Glutamatergic neuron (in vitro differentiated cells): ENCODE data around the gene DNAJB5. TPM values are rescaled to one million over a fixed set of nuclear protein-coding genes. Genes with fewer than 3 reads are reported as not detected.

Source experiments
- DNase-seq: peaks from one replicate; pipeline ENCODE4 v3.0.0; 2022
- H3K27ac Mint-ChIP-seq: one replicate; pipeline ENCODE4 v1.8.0; 2020; ENCODE audit warnings: mild to moderate bottlenecking, mixed read lengths, inconsistent platforms; ENCODE audit not compliant: unreplicated experiment
- H3K27me3 Mint-ChIP-seq: one replicate; pipeline ENCODE4 v1.8.0; 2020; ENCODE audit warnings: mild to moderate bottlenecking, moderate library complexity, mixed read lengths, inconsistent platforms; ENCODE audit not compliant: unreplicated experiment
- H3K36me3 Mint-ChIP-seq: one replicate; pipeline ENCODE4 v1.8.0; 2020; ENCODE audit warnings: mild to moderate bottlenecking, mixed read lengths, inconsistent platforms; ENCODE audit not compliant: unreplicated experiment
- H3K4me1 Mint-ChIP-seq: one replicate; pipeline ENCODE4 v1.8.0; 2020; ENCODE audit warnings: mild to moderate bottlenecking, low read depth, mixed read lengths, inconsistent platforms; ENCODE audit not compliant: unreplicated experiment
- H3K4me3 Mint-ChIP-seq: one replicate; pipeline ENCODE4 v1.8.0; 2020; ENCODE audit warnings: mild to moderate bottlenecking, mixed read lengths, inconsistent platforms; ENCODE audit not compliant: unreplicated experiment
- H3K9me3 Mint-ChIP-seq: one replicate; pipeline ENCODE4 v1.8.0; 2020; ENCODE audit warnings: mild to moderate bottlenecking, moderate library complexity, mixed read lengths, inconsistent platforms; ENCODE audit not compliant: unreplicated experiment
- CTCF ChIP-seq: fragments of 200-600 bp; sonication (generic); IDR thresholded peaks from one replicate; pipeline ENCODE4 v1.5.0; 2021; ENCODE audit not compliant: partially characterized antibody, unreplicated experiment
- total RNA-seq: library from RNA; stranded (reverse); fragmentation: NEBNext Ultra II Directional; extraction: Animal tissue kit (Norgen Biotek cat#: 25700); gene quantifications from one replicate; pipeline ENCODE4 v1.2.1, GENCODE V29; 2021; ENCODE audit not compliant: unreplicated experiment

The DNAJB5 gene
- total RNA-seq, 1 donor from 2014 or later: 137 TPM

- H3K4me1 Mint-ChIP-seq: peaks cover 38% of the 10 kb centered on the region
Observed at GRCh38 chr9:34995670-34996060, 6.1 kb downstream of the DNAJB5 start.

GRCh38 chr9:34996181-34996904, 6.8 kb downstream of the DNAJB5 start:
- Mint-ChIP-seq H3K27me3 (peaks cover 17% of the 10 kb centered on the region), H3K27ac (no peak overlapping the region), H3K4me3 (peak overlapping the region; percentile 50), H3K9me3 (peaks cover 8% of the 10 kb centered on the region), H3K4me1 (peaks cover 32% of the 10 kb centered on the region), H3K36me3 (peaks cover 11% of the 10 kb centered on the region)
- DNase-seq: no peak
- TF ChIP-seq CTCF: no peak

More at GRCh38 chr9:34995670-34996060, 6.1 kb downstream of the DNAJB5 start:
- Mint-ChIP-seq H3K27me3 (peaks cover 21% of the 10 kb centered on the region), H3K4me3 (peak overlapping the region; percentile 74), H3K27ac (peak overlapping the region; percentile 86), H3K36me3 (peaks cover 17% of the 10 kb centered on the region), H3K9me3 (peaks cover 14% of the 10 kb centered on the region)
- DNase-seq: no peak
- no peak for TF ChIP-seq CTCF

GRCh38 chr9:34996905-34997279, 7.3 kb downstream of the DNAJB5 start:
- H3K4me3 Mint-ChIP-seq: peak overlapping the region; percentile 50
- peaks cover 8% of the 10 kb centered on the region for H3K9me3 Mint-ChIP-seq
- H3K4me1 Mint-ChIP-seq: peaks cover 30% of the 10 kb centered on the region
- DNase-seq: no peak
- H3K36me3 Mint-ChIP-seq: peaks cover 11% of the 10 kb centered on the region
- TF ChIP-seq CTCF: no peak
- H3K27ac Mint-ChIP-seq: peak overlapping the region; percentile 75
- H3K27me3 Mint-ChIP-seq: peaks cover 16% of the 10 kb centered on the region

GRCh38 chr9:34997379-34997781, 7.8 kb downstream of the DNAJB5 start:
- Mint-ChIP-seq H3K4me3 (no peak overlapping the region), H3K9me3 (peaks cover 7% of the 10 kb centered on the region), H3K27me3 (peaks cover 12% of the 10 kb centered on the region), H3K27ac (no peak overlapping the region), H3K4me1 (peaks cover 27% of the 10 kb centered on the region), H3K36me3 (peaks cover 11% of the 10 kb centered on the region)
- no peak for DNase-seq
- no peak for TF ChIP-seq CTCF

GRCh38 chr9:34998266-34998665, 8.7 kb downstream of the DNAJB5 start:
- Mint-ChIP-seq H3K4me3 (no peak overlapping the region), H3K9me3 (peaks cover 7% of the 10 kb centered on the region), H3K36me3 (peaks cover 6% of the 10 kb centered on the region), H3K27ac (peak overlapping the region; percentile 12), H3K4me1 (peaks cover 20% of the 10 kb centered on the region), H3K27me3 (peaks cover 12% of the 10 kb centered on the region)
- DNase-seq: no peak
- no peak for TF ChIP-seq CTCF
